WTC11 (cell line): ENCODE measurements around the gene DGCR2.

Source experiments
- ARID4B ChIP-seq: sonication (generic); formaldehyde crosslinking; IDR thresholded peaks from 2 replicates; pipeline ENCODE4 v1.8.0; 2023; ENCODE audit warnings: missing genetic modification reagents, mild to moderate bottlenecking, borderline replicate concordance
- CTCF ChIP-seq: fragments of 200-600 bp; IDR thresholded peaks from 2 replicates; pipeline ENCODE4 v1.8.0; 2022; ENCODE audit warnings: antibody characterized with exemption
- E2F5 ChIP-seq: sonication (generic); formaldehyde crosslinking; IDR thresholded peaks from 2 replicates; pipeline ENCODE4 v1.8.1; 2022; ENCODE audit warnings: mild to moderate bottlenecking, moderate library complexity, missing genetic modification reagents
- ELF4 ChIP-seq: sonication (generic); formaldehyde crosslinking; IDR thresholded peaks from 2 replicates; pipeline ENCODE4 v1.8.1; 2022; ENCODE audit warnings: low read depth, mild to moderate bottlenecking, moderate library complexity, missing genetic modification reagents
- EMX1 ChIP-seq: fragments of 250-450 bp; sonication (Bioruptor Pico); IDR thresholded peaks from 2 replicates; pipeline ENCODE4 v1.8.0; 2021; ENCODE audit warnings: mild to moderate bottlenecking
- ETV6 ChIP-seq: sonication (generic); formaldehyde crosslinking; IDR thresholded peaks from 2 replicates; pipeline ENCODE4 v1.8.1; 2022; ENCODE audit warnings: mild to moderate bottlenecking, missing genetic modification reagents
- FOXJ3 ChIP-seq: sonication (generic); formaldehyde crosslinking; IDR thresholded peaks from 2 replicates; pipeline ENCODE4 v1.9.0; 2021; ENCODE audit warnings: missing genetic modification reagents, mild to moderate bottlenecking, borderline replicate concordance
- MXD4 ChIP-seq: fragments of 250-450 bp; sonication (Bioruptor Pico); IDR thresholded peaks from 2 replicates; pipeline ENCODE4 v1.8.0; 2021; ENCODE audit warnings: mild to moderate bottlenecking, moderate library complexity, borderline replicate concordance
- NFE2L1 ChIP-seq: sonication (generic); formaldehyde crosslinking; IDR thresholded peaks from 2 replicates; pipeline ENCODE4 v1.8.1; 2023; ENCODE audit warnings: missing genetic modification reagents
- NFYB ChIP-seq: sonication (generic); formaldehyde crosslinking; conservative IDR thresholded peaks from 2 replicates; pipeline ENCODE4 v1.8.0; 2022; ENCODE audit warnings: low read depth, missing genetic modification reagents
- RORB ChIP-seq: fragments of 250-450 bp; sonication (Bioruptor Pico); IDR thresholded peaks from 2 replicates; pipeline ENCODE4 v1.9.0; 2021; ENCODE audit warnings: mild to moderate bottlenecking
- TF ChIP-seq, protein P1 (sequence below): sonication (generic); formaldehyde crosslinking; IDR thresholded peaks from 2 replicates; pipeline ENCODE4 v1.8.0; 2023; ENCODE audit warnings: missing genetic modification reagents
- TF ChIP-seq, protein P2 (sequence below): fragments of 250-450 bp; sonication (Bioruptor Pico); IDR thresholded peaks from 2 replicates; pipeline ENCODE4 v1.9.0; 2021; ENCODE audit warnings: mild to moderate bottlenecking

DNA sequence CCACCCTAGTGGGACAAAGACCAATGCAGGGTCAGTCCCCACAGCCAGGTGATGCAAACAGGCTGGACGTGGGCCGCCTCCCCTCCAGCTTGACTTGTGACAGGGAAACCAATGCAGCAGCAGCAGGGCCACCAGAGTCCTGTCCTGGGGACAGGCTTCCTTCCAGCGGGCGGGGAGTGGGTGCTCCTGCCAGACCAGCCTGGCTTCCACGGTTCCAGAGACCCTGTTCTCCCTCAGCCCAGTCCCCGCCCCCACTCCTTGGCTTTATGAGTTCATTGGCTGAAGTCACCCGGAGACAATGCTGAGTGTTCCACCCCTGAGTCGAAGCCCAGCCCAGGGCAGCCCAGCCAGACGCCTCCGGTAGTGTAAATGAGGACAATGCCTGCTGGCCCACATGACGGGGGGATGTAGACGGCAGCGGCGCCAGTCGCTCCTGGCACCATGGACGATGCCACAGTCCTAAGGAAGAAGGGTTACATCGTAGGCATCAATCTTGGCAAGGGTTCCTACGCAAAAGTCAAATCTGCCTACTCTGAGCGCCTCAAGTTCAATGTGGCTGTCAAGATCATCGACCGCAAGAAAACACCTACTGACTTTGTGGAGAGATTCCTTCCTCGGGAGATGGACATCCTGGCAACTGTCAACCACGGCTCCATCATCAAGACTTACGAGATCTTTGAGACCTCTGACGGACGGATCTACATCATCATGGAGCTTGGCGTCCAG lies 8.9 kb upstream of the DGCR2 start, which contains the start of gene TSSK2:
- TF ChIP-seq RORB (CRISPR knock-in tag) (no peak), CTCF (no peak), FOXJ3 (CRISPR knock-in tag) (no peak), NFE2L1 (no peak), EMX1 (CRISPR knock-in tag) (no peak), MXD4 (CRISPR knock-in tag) (no peak), ETV6 (CRISPR knock-in tag) (no peak), ARID4B (CRISPR knock-in tag) (no peak), ELF4 (no peak), E2F5 (CRISPR knock-in tag) (no peak), NFYB (CRISPR knock-in tag) (no peak)
- TF ChIP-seq, protein P1, sequence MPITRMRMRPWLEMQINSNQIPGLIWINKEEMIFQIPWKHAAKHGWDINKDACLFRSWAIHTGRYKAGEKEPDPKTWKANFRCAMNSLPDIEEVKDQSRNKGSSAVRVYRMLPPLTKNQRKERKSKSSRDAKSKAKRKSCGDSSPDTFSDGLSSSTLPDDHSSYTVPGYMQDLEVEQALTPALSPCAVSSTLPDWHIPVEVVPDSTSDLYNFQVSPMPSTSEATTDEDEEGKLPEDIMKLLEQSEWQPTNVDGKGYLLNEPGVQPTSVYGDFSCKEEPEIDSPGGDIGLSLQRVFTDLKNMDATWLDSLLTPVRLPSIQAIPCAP = no peak
- TF ChIP-seq, protein P2, sequence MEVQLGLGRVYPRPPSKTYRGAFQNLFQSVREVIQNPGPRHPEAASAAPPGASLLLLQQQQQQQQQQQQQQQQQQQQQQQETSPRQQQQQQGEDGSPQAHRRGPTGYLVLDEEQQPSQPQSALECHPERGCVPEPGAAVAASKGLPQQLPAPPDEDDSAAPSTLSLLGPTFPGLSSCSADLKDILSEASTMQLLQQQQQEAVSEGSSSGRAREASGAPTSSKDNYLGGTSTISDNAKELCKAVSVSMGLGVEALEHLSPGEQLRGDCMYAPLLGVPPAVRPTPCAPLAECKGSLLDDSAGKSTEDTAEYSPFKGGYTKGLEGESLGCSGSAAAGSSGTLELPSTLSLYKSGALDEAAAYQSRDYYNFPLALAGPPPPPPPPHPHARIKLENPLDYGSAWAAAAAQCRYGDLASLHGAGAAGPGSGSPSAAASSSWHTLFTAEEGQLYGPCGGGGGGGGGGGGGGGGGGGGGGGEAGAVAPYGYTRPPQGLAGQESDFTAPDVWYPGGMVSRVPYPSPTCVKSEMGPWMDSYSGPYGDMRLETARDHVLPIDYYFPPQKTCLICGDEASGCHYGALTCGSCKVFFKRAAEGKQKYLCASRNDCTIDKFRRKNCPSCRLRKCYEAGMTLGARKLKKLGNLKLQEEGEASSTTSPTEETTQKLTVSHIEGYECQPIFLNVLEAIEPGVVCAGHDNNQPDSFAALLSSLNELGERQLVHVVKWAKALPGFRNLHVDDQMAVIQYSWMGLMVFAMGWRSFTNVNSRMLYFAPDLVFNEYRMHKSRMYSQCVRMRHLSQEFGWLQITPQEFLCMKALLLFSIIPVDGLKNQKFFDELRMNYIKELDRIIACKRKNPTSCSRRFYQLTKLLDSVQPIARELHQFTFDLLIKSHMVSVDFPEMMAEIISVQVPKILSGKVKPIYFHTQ (CRISPR knock-in tag) = no peak
